H4 (cell line): ENCODE measurements around the gene POU4F3. TPM values are rescaled to one million over a fixed set of nuclear protein-coding genes. Genes with fewer than 3 reads are reported as not detected.
A peak's percentile ranks its signal among the peaks of the same experiment; 100 is the strongest.
"Not testable (repeated sequence)": the region's sequence is repeated elsewhere in the genome, so short reads cannot be mapped to it uniquely, and the experiment has no call there.

ENCODE experiments used
- DNase-seq: peaks from one replicate; pipeline ENCODE4 v3.0.0-alpha.2; 2015; ENCODE audit warnings: low spot score
- total RNA-seq: library from RNA; depleted of rRNA; stranded (reverse); fragments of >200 nt; shearing (Covaris generic); gene quantifications from 2 replicates; pipeline ENCODE4 v1.2.3, GENCODE V29; 2014; rRNA removed

The POU4F3 gene, protein sequence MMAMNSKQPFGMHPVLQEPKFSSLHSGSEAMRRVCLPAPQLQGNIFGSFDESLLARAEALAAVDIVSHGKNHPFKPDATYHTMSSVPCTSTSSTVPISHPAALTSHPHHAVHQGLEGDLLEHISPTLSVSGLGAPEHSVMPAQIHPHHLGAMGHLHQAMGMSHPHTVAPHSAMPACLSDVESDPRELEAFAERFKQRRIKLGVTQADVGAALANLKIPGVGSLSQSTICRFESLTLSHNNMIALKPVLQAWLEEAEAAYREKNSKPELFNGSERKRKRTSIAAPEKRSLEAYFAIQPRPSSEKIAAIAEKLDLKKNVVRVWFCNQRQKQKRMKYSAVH
- 0.06 TPM in 1 of 2 replicates, not detected in the other for total RNA-seq

- no peak for DNase-seq
Measured at GRCh38 chr5:146338774-146339714, at the start of gene POU4F3. TSS of gene POU4F3 (plus strand) at chr5:146338839. CDS start at chr5:146339113, 274 bp downstream.

DNA sequence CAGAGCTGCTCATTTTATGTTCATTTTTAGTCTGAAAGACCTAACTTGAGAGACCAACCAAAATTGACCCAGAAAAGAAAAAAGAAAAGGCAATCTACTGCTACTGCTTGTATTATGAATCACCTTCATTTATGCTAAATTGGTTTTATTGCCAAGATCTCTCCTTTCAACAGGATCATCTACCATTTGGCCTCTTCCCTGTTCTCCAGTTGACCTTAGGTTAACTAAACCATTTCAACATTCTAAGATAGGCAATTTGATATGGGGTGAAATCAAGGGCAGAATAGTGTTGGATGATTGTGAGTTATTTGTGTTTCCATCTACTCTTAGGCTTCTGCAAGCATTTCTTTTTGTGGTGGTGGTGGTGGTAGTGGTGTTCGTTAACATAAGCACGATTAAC, 48.3 kb upstream of the POU4F3 start:
- no peak for DNase-seq

DNA sequence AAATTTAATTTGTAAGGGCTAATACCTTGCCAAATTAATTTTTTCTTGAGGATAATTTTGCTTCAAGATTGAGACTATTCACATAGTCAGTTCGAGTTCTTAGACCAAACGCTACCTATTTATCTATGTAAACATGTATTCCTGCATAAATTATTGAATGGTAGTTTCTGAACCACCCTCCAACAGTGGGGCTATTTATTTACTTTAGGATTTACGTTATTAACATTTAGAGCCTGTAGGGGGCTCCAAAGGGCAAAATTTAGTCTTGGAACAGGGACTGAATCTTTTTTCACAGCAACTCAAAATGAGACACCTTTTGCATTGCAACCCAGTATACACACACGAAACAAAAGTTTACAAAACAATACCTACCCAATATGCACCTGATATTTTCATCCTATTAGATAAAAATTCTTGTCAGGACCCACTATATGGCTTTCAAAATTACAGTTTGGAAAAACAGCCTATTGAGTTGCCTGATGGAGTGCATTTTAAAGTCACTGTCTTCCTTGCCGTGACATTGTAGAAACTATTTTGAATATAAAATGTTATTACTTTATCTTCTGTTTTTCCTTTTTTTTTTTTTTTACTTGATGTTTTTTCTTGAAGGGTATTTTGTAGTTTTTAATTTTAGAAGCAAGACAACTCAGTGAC, 47.1 kb upstream of the POU4F3 start:
- peak; percentile 27 for DNase-seq

DNA sequence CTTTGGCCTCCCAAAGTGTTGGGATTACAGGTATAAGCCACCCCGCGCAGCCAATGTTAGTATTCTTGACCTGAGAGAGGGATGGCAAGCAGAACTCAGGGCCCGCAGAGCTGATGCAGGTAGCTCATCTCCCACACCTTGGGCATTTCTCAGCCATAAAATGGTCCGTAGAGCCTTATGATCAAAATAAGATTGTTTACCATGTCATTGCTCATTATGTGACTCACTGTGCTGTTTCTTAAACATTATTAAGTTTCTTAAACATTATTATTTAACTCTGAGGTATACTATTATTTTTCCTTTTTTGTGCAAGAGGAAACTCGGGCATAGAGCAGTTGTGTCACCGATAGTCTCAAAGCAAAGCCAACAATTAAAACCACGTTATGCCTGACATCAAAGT, 42.4 kb upstream of the POU4F3 start:
- DNase-seq, result no peak

GRCh38 chr5:146298920-146299319, 39.7 kb upstream of the POU4F3 start:
- DNase-seq, result not testable (repeated sequence)

DNA sequence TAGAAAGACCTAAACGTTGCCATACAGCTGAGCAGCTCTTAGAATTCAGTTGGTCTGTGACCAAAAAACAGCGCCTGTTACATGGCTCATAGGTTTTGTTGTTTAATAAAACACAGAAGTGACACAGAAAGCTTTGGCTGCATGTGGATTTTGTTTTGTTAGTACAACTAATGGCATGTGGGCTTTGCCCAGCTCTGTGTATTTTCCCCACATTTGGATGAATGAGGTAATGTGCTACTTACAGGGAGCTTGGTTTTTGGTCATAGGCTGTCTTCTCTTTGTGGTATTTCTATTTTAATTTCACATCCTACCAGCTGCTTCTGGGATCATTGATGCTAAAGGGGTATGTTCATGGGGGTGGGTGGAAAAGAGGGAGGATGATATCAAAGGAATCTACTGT, 37.0 kb upstream of the POU4F3 start:
- DNase-seq, result no peak

GRCh38 chr5:146302406-146302805, 36.2 kb upstream of the POU4F3 start:
- DNase-seq, result no peak

GRCh38 chr5:146306838-146307237, 31.8 kb upstream of the POU4F3 start:
- no peak for DNase-seq

GRCh38 chr5:146307796-146308195, 30.8 kb upstream of the POU4F3 start:
- DNase-seq, result no peak

GRCh38 chr5:146310540-146310939, 28.1 kb upstream of the POU4F3 start:
- no peak for DNase-seq

DNA sequence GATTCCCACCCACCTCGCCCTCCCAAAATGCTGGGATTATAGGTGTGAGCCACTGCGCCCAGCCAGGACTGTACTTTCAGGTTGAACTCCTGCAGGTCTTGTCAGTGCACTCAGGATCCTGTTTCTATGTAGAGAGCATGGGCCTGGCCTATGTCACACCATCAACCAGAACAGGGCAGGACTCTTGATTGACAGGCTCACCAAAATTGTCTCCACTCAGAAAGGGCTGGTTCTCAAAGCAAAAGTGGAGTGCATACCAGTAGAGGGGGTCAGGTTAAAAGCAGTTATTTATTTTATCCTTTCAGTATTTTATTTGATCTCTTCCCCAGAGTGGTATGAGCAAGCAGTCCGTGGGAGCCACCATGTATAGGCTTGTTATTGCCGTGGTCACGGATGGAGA, 27.4 kb upstream of the POU4F3 start:
- DNase-seq, result no peak

GRCh38 chr5:146313027-146313426, 25.6 kb upstream of the POU4F3 start:
- no peak for DNase-seq

- DNase-seq, result no peak
Measured at GRCh38 chr5:146321571-146321970, 17.1 kb upstream of the POU4F3 start.

DNA sequence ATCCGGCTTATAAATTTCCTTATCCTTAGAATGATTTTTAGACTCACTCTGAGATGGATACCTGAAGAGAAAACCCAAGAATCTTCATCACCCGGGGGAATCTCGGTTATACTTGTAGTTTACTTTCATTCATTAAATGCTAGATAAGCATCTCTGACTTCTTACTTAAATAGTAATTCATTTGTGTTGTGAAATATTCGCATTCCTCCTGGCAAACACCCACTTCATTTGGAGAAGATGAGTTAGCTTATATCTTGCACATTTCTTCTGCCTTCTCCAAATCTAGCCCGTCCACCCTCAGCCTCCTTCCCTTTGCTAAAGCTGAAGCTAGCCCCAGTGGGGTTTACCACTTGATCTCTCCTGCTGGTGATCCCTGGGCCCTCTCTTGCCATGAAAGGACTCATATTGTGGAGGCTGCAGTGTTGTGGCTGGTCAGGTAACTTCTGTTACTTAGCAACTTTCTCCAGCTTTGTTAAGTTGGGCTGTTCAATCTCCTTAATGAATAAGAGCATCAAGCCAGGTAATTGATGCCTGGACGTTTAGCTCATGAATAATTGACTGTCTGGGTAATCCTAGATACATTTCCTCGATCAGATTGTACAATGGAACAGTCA, 11.3 kb upstream of the POU4F3 start:
- DNase-seq, result no peak

GRCh38 chr5:146327989-146328388, 10.7 kb upstream of the POU4F3 start:
- no peak for DNase-seq

- no peak for DNase-seq
Measured at GRCh38 chr5:146329697-146330096, 8.9 kb upstream of the POU4F3 start.

- DNase-seq, result no peak
Measured at GRCh38 chr5:146331423-146331822, 7.2 kb upstream of the POU4F3 start.

DNA sequence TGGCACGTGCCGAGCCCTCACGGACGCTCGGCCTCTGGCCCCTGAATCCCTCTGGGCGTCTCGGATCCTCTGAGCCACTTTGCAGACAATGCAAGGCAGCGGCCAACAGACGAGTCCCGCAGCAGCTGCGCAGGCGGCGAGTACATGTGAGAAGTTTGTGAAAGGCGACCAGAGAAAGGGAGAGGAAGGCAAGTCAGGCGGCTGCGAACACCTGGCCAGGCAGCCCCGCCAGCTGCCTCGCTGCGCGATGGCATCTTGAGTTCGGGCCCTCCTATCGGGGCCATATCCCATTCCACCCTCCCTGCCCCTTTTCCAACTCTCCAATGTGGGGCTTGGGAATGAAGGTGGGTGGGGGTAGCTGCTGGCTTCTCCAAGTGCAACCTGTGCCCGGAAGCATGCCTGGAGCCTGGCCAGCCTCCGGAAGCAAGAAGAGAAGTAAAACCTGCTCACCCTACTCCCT, 4.5 kb upstream of the POU4F3 start:
- DNase-seq, result no peak

DNA sequence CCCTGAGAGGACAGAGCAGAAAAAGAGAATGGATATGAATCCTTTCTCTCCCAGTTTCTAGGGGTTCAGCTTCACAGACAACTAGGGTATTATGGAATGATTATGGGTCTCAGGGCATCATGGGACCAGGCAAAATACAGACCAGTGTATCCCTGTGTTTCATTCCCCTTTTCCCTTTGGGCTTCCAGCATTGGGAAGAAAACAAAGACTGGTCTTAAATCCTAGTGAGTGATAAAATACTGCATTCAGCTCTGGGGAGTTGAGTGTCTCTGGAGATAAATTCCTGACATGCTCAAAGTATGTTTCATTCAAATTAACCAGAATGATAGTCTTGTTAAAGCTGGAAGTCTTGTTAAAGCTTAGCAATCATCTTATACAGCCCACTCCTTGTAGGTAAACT, 2.4 kb upstream of the POU4F3 start:
- no peak for DNase-seq

GRCh38 chr5:146337264-146337904, 1.3 kb upstream of the POU4F3 start:
- DNase-seq, result no peak

DNA sequence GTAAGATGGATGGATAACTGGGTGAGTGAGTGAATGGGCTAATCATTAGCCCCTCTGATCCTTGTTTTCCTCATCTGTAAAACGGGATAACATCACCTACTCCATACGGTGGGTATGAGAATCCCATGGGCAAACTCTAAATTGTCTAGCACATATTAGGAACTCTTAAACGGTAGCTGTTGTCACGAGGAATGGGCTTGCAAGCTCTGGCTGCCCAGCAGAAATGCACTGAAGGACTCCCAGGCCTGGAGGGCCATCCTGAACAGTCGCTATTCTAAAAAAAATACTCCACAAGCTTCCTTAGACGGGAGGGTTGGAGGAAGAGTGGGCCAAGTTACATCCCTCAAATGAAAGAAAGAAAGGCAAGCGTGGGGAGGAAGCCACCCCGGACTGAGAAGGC, 711 bp upstream of the POU4F3 start:
- no peak for DNase-seq
